WTC11 (cell line): Measurements from ENCODE around the gene C20orf144. TPM values are rescaled to one million over a fixed set of nuclear protein-coding genes. Genes with fewer than 3 reads are reported as not detected.
"Not testable (repeated sequence)": the region's sequence is repeated elsewhere in the genome, so short reads cannot be mapped to it uniquely, and the experiment has no call there.

ENCODE experiments used
- ATAC-seq: fragments of 200-7000 bp; cut with Tn5 transposase; 2 replicates; pipeline ENCODE4 v1.10.0; 2021; ENCODE audit warnings: mild to moderate bottlenecking, moderate library complexity
- CTCF ChIA-PET: fragments of 300-600 bp; sonication (Branson Sonifier 250); formaldehyde crosslinking; loops from one replicate; lab custom pipeline; 2021; ENCODE audit warnings: antibody characterized with exemption; lab: Charles Lee
- POLR2A ChIA-PET: fragments of 350-600 bp; sonication (Branson Sonifier 250); formaldehyde crosslinking; loops from one replicate; lab custom pipeline; 2021; ENCODE audit warnings: antibody characterized with exemption; lab: Charles Lee
- DNase-seq: peaks from one replicate; pipeline ENCODE4 v3.0.0; 2021; ENCODE audit warnings: low spot score
- H3K27ac Mint-ChIP-seq: 2 replicates; pipeline ENCODE4 v1.8.0; 2021; ENCODE audit warnings: mixed read lengths
- H3K27me3 Mint-ChIP-seq: 2 replicates; pipeline ENCODE4 v1.8.0; 2021; ENCODE audit warnings: low read depth, mild to moderate bottlenecking, moderate library complexity, mixed read lengths
- H3K36me3 Mint-ChIP-seq: 2 replicates; pipeline ENCODE4 v1.8.0; 2021; ENCODE audit warnings: mixed read lengths
- H3K4me1 Mint-ChIP-seq: 2 replicates; pipeline ENCODE4 v1.8.0; 2022; ENCODE audit warnings: mixed read lengths
- H3K4me3 Mint-ChIP-seq: 2 replicates; pipeline ENCODE4 v1.8.0; 2021; ENCODE audit warnings: mild to moderate bottlenecking, moderate library complexity, mixed read lengths
- H3K9me3 Mint-ChIP-seq: 2 replicates; pipeline ENCODE4 v1.8.0; 2021; ENCODE audit warnings: mixed read lengths
- EMX1 ChIP-seq: fragments of 250-450 bp; sonication (Bioruptor Pico); IDR thresholded peaks from 2 replicates; pipeline ENCODE4 v1.8.0; 2021; ENCODE audit warnings: mild to moderate bottlenecking
- ETV6 ChIP-seq: sonication (generic); formaldehyde crosslinking; IDR thresholded peaks from 2 replicates; pipeline ENCODE4 v1.8.1; 2022; ENCODE audit warnings: mild to moderate bottlenecking, missing genetic modification reagents
- FOXJ3 ChIP-seq: sonication (generic); formaldehyde crosslinking; IDR thresholded peaks from 2 replicates; pipeline ENCODE4 v1.9.0; 2021; ENCODE audit warnings: missing genetic modification reagents, mild to moderate bottlenecking, borderline replicate concordance
- FOXP1 ChIP-seq: sonication (generic); formaldehyde crosslinking; IDR thresholded peaks from 2 replicates; pipeline ENCODE4 v1.8.0; 2022; ENCODE audit warnings: missing genetic modification reagents, mild to moderate bottlenecking, moderate library complexity, borderline replicate concordance
- GTF2I ChIP-seq: fragments of 250-450 bp; sonication (Bioruptor Pico); conservative IDR thresholded peaks from 2 replicates; pipeline ENCODE4 v1.4.0; 2021; ENCODE audit warnings: mild to moderate bottlenecking
- IRF2 ChIP-seq: sonication (generic); formaldehyde crosslinking; IDR thresholded peaks from 2 replicates; pipeline ENCODE4 v1.8.0; 2022; ENCODE audit warnings: low read depth, missing genetic modification reagents, borderline replicate concordance
- JAZF1 ChIP-seq: fragments of 250-450 bp; sonication (Bioruptor Pico); IDR thresholded peaks from 2 replicates; pipeline ENCODE4 v1.9.0; 2021; ENCODE audit warnings: moderate library complexity, mild to moderate bottlenecking, inconsistent platforms
- NFE2L1 ChIP-seq: sonication (generic); formaldehyde crosslinking; IDR thresholded peaks from 2 replicates; pipeline ENCODE4 v1.8.1; 2023; ENCODE audit warnings: missing genetic modification reagents
- OVOL2 ChIP-seq: fragments of 250-450 bp; sonication (Bioruptor Pico); IDR thresholded peaks from 2 replicates; pipeline ENCODE4 v1.9.0; 2021; ENCODE audit warnings: mild to moderate bottlenecking, borderline replicate concordance
- RELA ChIP-seq: sonication (generic); formaldehyde crosslinking; IDR thresholded peaks from 2 replicates; pipeline ENCODE4 v1.8.1; 2022; ENCODE audit warnings: missing genetic modification reagents, mild to moderate bottlenecking, borderline replicate concordance
- SMAD3 ChIP-seq: sonication (generic); formaldehyde crosslinking; IDR thresholded peaks from 2 replicates; pipeline ENCODE4 v1.8.0; 2022; ENCODE audit warnings: missing genetic modification reagents, mild to moderate bottlenecking, borderline replicate concordance
- ZNF121 ChIP-seq: sonication (generic); formaldehyde crosslinking; IDR thresholded peaks from 2 replicates; pipeline ENCODE4 v1.8.0; 2023; ENCODE audit warnings: missing genetic modification reagents
- ZNF138 ChIP-seq: sonication (generic); formaldehyde crosslinking; conservative IDR thresholded peaks from 2 replicates; pipeline ENCODE4 v1.8.1; 2022; ENCODE audit warnings: mild to moderate bottlenecking, moderate library complexity, missing genetic modification reagents
- total RNA-seq: library from RNA; stranded (reverse); gene quantifications from 3 replicates; pipeline ENCODE4 v1.2.3, GENCODE V29; 2021
- TF ChIP-seq, protein P1 (sequence below): fragments of 250-450 bp; sonication (Bioruptor Pico); conservative IDR thresholded peaks from 2 replicates; pipeline ENCODE4 v1.9.0; 2021; ENCODE audit warnings: mild to moderate bottlenecking
- TF ChIP-seq, protein P2 (sequence below): fragments of 250-450 bp; sonication (Bioruptor Pico); IDR thresholded peaks from 2 replicates; pipeline ENCODE4 v1.9.0; 2021; ENCODE audit warnings: mild to moderate bottlenecking, borderline replicate concordance
- TF ChIP-seq, protein P3 (sequence below): sonication (generic); formaldehyde crosslinking; conservative IDR thresholded peaks from 2 replicates; pipeline ENCODE4 v1.8.1; 2023; ENCODE audit warnings: mild to moderate bottlenecking, low read depth, missing genetic modification reagents, moderate library complexity

C20orf144 gene
- total RNA-seq, 1 experiment from 2014 or later = 0.09 TPM

GRCh38 chr20:33646191-33646590, 15.9 kb upstream of the C20orf144 start (continued):
- TF ChIP-seq, protein P1, sequence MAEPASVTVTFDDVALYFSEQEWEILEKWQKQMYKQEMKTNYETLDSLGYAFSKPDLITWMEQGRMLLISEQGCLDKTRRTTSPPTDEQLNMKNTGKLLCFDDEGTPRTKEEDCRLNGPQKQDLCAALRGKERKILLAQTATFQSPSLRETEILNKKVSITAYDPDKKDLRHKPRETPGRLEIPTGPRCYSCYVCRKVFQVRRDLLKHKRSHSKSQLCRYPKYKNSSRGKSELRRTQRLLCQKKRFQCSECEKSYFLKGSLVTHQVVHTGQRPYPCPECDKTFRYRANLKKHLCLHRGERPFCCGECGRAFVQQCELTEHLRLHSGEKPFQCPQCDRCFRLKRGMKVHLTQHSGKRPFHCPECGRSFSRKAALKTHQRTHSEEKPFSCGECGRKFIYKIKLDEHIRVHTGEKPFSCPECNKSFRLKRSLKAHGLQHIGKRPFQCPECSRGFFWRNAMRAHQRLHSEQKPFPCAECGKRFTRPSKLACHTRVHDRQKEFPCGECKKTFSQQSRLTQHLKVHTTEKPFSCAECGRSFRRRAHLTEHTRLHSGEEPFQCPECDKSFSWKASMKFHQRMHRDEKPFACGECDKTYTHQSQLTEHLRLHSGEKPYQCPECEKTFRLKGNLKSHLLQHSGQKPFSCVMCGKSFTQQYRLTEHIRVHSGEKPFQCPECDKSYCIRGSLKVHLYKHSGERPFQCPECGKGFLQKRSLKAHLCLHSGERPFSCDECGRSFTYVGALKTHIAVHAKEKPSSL (CRISPR knock-in tag) = no peak
- TF ChIP-seq JAZF1 (CRISPR knock-in tag) (no peak), GTF2I (CRISPR knock-in tag) (no peak)

- H3K9me3 Mint-ChIP-seq, H3K4me1 Mint-ChIP-seq, H3K4me3 Mint-ChIP-seq, H3K27me3 Mint-ChIP-seq: not testable (repeated sequence)
- DNase-seq (peak; percentile 51), ATAC-seq (peak; percentile 88)
- ChIA-PET CTCF (interaction anchor here (0.8 to 1.1 kb wide), 4 partner anchors 20 to 203 kb away, joined by 3 to 8 read pairs (median 4); partner anchors contain the start of genes ACTL10 and SNTA1), POLR2A (interaction anchor here (1.1 kb wide), 1 partner anchor 20 kb away, joined by 3 read pairs; the partner anchor contains the start of gene ACTL10)
- peaks cover 15% of the 10 kb centered on the region for H3K36me3 Mint-ChIP-seq
- peak overlapping the region; percentile 49; the same call in 1 of the 2 replicates for H3K27ac Mint-ChIP-seq
These were observed 15.0 kb upstream of the C20orf144 start for GRCh38 chr20:33646959-33647602.

DNA sequence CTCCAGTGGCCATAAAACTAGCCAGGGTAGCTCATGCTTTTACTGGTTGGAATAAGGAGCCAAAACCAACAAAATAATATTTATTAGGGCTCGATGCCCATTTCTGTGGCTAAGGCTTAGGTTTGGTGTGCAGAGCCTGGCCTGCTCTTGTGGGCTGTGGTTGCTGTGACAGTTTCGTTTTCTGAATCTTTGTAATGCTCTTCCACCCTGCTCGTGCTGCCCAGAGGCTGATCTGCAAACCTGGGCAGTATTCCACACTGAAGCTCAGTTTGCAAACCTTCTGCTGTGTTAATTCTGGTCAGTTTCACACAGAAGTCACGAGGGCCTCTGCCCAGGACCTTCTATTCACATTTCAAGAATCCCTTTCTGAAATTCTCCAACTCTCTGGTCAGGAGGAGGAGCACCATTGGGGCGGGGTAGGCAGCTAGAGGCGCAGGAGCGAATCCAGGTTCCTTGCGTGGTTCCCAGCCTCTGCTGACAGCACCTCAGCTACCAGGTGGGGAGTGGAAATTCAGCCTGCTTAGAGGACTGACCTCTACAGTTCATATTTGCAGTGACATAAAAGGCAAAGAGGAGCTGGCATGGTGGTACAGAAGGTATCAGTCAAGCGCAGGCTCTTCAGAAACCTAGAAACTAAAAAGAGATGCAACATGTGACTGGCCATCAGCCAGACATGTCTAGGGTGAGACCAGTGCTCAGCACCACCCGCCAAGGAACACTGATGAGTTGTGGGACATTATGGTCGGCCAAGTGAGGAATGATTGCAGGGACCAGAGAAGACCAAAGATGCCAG, 14.3 kb upstream of the C20orf144 start:
- CTCF ChIA-PET = interaction anchor here (0.8 to 1.7 kb wide), 4 partner anchors 19 to 204 kb away, joined by 3 to 9 read pairs (median 4); partner anchors contain the start of genes ACTL10 and SNTA1
- ATAC-seq = no peak
- H3K4me1 Mint-ChIP-seq = peaks cover 11% of the 10 kb centered on the region

GRCh38 chr20:33648396-33649004, 13.6 kb upstream of the C20orf144 start:
- H3K4me1 Mint-ChIP-seq = peaks cover 18% of the 10 kb centered on the region
- DNase-seq (no peak), ATAC-seq (no peak)
- no peak overlapping the region for H3K27ac Mint-ChIP-seq
- POLR2A ChIA-PET = no interaction called here
- no peak overlapping the region for H3K4me3 Mint-ChIP-seq
- H3K36me3 Mint-ChIP-seq = peaks cover 15% of the 10 kb centered on the region
- no peaks in the 10 kb centered on the region for H3K27me3 Mint-ChIP-seq
- no peaks in the 10 kb centered on the region for H3K9me3 Mint-ChIP-seq
- CTCF ChIA-PET = interaction anchor here (1.7 kb wide), 1 partner anchor 191 kb away, joined by 9 read pairs; no protein-coding TSS in a partner anchor
- TF ChIP-seq, protein P2, sequence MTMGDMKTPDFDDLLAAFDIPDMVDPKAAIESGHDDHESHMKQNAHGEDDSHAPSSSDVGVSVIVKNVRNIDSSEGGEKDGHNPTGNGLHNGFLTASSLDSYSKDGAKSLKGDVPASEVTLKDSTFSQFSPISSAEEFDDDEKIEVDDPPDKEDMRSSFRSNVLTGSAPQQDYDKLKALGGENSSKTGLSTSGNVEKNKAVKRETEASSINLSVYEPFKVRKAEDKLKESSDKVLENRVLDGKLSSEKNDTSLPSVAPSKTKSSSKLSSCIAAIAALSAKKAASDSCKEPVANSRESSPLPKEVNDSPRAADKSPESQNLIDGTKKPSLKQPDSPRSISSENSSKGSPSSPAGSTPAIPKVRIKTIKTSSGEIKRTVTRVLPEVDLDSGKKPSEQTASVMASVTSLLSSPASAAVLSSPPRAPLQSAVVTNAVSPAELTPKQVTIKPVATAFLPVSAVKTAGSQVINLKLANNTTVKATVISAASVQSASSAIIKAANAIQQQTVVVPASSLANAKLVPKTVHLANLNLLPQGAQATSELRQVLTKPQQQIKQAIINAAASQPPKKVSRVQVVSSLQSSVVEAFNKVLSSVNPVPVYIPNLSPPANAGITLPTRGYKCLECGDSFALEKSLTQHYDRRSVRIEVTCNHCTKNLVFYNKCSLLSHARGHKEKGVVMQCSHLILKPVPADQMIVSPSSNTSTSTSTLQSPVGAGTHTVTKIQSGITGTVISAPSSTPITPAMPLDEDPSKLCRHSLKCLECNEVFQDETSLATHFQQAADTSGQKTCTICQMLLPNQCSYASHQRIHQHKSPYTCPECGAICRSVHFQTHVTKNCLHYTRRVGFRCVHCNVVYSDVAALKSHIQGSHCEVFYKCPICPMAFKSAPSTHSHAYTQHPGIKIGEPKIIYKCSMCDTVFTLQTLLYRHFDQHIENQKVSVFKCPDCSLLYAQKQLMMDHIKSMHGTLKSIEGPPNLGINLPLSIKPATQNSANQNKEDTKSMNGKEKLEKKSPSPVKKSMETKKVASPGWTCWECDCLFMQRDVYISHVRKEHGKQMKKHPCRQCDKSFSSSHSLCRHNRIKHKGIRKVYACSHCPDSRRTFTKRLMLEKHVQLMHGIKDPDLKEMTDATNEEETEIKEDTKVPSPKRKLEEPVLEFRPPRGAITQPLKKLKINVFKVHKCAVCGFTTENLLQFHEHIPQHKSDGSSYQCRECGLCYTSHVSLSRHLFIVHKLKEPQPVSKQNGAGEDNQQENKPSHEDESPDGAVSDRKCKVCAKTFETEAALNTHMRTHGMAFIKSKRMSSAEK (CRISPR knock-in tag) = no peak
- no peak for TF ChIP-seq OVOL2
- TF ChIP-seq IRF2 = no peak
- no peak for TF ChIP-seq SMAD3
- no peak for TF ChIP-seq FOXJ3 (CRISPR knock-in tag)
- no peak for TF ChIP-seq RELA (CRISPR knock-in tag)
- TF ChIP-seq, protein P3, sequence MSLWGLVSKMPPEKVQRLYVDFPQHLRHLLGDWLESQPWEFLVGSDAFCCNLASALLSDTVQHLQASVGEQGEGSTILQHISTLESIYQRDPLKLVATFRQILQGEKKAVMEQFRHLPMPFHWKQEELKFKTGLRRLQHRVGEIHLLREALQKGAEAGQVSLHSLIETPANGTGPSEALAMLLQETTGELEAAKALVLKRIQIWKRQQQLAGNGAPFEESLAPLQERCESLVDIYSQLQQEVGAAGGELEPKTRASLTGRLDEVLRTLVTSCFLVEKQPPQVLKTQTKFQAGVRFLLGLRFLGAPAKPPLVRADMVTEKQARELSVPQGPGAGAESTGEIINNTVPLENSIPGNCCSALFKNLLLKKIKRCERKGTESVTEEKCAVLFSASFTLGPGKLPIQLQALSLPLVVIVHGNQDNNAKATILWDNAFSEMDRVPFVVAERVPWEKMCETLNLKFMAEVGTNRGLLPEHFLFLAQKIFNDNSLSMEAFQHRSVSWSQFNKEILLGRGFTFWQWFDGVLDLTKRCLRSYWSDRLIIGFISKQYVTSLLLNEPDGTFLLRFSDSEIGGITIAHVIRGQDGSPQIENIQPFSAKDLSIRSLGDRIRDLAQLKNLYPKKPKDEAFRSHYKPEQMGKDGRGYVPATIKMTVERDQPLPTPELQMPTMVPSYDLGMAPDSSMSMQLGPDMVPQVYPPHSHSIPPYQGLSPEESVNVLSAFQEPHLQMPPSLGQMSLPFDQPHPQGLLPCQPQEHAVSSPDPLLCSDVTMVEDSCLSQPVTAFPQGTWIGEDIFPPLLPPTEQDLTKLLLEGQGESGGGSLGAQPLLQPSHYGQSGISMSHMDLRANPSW (CRISPR knock-in tag) = no peak

More for the DNA sequence above, 14.3 kb upstream of the C20orf144 start:
- no peak overlapping the region for H3K27ac Mint-ChIP-seq
- H3K36me3 Mint-ChIP-seq = peaks cover 15% of the 10 kb centered on the region
- no peaks in the 10 kb centered on the region for H3K9me3 Mint-ChIP-seq
- no peaks in the 10 kb centered on the region for H3K27me3 Mint-ChIP-seq
- TF ChIP-seq EMX1 (CRISPR knock-in tag) (no peak), NFE2L1 (CRISPR knock-in tag) (no peak), ZNF138 (no peak), FOXP1 (CRISPR knock-in tag) (no peak), ETV6 (CRISPR knock-in tag) (no peak), ZNF121 (CRISPR knock-in tag) (no peak)
- TF ChIP-seq, protein P3 (CRISPR knock-in tag) = no peak
- no peak for DNase-seq
- no peak overlapping the region for H3K4me3 Mint-ChIP-seq
- POLR2A ChIA-PET = interaction anchor here (1.1 kb wide), 1 partner anchor 19 kb away, joined by 3 read pairs; the partner anchor contains the start of gene ACTL10
